ENCODE measurements around the gene BAK1. TPM values are rescaled to one million over a fixed set of nuclear protein-coding genes. Genes with fewer than 3 reads are reported as not detected.
A peak's percentile ranks its signal among the peaks of the same experiment; 100 is the strongest.

The BAK1 gene
- total RNA-seq, 1 donor: 9.9 TPM

DNA sequence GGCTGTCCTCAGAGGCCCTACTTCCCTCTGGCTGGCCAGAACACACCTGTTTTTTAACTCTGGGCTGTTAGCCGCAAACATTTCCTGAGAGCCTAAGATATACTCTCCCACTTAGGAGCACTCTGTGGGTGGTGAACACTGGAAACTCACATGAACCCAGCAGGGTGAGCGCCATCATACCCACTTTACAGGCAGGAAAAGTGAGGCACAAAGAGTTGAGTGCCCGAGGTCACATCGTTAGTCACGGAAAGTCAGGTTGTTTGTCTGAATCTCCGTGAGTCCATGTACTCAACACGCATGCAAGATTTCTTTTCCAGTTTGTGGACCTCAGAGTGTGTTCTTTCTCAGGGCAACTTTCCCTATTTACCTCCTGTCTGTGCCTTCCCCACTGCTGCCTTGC, 1.9 kb downstream of the BAK1 start:
- H3K4me3 ChIP-seq (ENCODE audit: low read depth, low read length): peak overlapping the region; percentile 85
- TF ChIP-seq, protein P1, sequence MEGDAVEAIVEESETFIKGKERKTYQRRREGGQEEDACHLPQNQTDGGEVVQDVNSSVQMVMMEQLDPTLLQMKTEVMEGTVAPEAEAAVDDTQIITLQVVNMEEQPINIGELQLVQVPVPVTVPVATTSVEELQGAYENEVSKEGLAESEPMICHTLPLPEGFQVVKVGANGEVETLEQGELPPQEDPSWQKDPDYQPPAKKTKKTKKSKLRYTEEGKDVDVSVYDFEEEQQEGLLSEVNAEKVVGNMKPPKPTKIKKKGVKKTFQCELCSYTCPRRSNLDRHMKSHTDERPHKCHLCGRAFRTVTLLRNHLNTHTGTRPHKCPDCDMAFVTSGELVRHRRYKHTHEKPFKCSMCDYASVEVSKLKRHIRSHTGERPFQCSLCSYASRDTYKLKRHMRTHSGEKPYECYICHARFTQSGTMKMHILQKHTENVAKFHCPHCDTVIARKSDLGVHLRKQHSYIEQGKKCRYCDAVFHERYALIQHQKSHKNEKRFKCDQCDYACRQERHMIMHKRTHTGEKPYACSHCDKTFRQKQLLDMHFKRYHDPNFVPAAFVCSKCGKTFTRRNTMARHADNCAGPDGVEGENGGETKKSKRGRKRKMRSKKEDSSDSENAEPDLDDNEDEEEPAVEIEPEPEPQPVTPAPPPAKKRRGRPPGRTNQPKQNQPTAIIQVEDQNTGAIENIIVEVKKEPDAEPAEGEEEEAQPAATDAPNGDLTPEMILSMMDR (IDR thresholded peaks at IDR 0.05; ENCODE audit: insufficient read depth, low read length): no peak
- DNase-seq (ENCODE audit: low read depth): no peak

DNA sequence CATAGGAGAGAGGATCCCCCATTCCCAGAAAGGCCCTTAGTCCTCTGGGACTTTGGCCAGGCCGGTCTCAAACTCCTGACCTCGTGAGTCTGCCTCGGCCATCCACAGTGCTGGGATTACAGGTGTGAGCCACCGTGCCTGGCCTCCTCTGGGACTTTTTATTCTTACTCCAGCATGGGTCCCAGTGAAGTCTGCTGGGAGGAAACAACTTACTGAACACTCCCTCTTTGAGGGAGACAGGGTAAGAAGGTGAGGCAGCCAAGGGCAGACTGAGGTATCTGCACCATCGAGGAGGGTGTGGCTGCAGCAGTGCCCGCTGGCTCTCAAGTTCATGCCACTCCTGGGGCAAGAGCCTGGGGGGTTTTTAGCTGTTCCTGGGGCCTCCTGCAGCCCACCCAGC, 2.4 kb downstream of the BAK1 start:
- H3K4me3 ChIP-seq (ENCODE audit: low read depth, low read length): no peak overlapping the region
- TF ChIP-seq, protein P1 (IDR thresholded peaks at IDR 0.05; ENCODE audit: insufficient read depth, low read length): no peak
- no peak for DNase-seq (ENCODE audit: low read depth)

DNA sequence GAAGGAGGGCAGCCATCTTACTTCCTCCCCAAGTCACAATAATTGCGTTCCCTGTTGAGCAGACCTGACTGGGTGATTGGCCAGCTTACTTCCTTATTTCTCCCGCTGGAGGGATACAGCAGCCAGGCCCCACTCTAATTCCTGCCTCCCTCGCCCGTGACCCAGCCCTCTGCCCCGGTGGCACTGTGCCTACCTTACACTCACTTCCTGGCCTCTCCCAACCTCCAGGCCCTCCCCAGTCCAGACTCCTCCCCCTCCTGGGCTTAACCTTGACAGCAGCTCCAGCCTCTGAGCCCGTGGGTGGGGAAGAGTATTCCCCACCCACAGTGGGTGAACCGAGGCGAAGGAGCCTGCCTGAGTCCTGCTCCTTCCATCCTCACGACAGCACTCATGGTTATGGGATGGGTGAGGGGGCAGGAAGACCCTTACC, 3.0 kb downstream of the BAK1 start:
- no peak for DNase-seq (ENCODE audit: low read depth)
- TF ChIP-seq, protein P1 (IDR thresholded peaks at IDR 0.05; ENCODE audit: insufficient read depth, low read length): no peak
- H3K4me3 ChIP-seq (ENCODE audit: low read depth, low read length): no peak overlapping the region

DNA sequence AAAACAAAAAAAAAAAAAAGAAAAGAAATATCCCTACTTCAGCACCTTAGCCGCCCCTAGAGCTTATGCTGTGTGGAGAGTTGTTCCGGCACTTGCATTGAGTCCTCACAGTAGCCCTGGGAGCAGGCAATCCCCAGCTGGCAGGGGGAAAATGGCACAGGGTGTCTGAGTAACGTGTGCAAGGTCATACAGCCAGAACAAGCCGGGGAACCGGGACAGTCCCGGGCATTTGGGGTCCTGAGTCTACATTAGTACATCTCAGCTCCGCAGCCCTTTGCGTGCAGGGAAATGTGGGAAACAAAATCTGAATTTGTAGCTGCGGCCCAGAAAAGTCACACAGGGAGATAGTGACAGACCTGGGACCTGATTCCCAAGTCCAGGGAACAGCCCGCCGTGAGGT, 3.4 kb downstream of the BAK1 start:
- no peak for DNase-seq (ENCODE audit: low read depth)
- no peak overlapping the region for H3K4me3 ChIP-seq (ENCODE audit: low read depth, low read length)
- TF ChIP-seq, protein P1 (IDR thresholded peaks at IDR 0.05; ENCODE audit: insufficient read depth, low read length): no peak

DNA sequence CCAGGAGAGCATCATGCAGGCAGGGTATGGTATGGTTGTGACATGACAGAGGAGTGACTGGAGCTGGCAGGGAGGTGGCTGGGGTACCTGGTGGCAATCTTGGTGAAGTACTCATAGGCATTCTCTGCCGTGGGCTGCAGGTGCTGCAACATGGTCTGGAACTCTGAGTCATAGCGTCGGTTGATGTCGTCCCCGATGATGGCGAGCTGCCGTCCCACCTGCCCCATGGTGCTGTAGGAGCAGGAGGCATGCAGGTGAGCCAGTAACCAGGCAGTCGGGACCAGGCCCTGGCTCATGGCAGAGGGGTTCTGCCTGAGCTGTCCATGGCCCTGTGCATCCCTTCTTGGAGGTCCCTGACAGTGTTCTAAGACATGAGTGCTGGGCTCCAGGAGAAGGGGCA, 4.9 kb downstream of the BAK1 start:
- DNase-seq (ENCODE audit: low read depth): no peak
- TF ChIP-seq, protein P1 (IDR thresholded peaks at IDR 0.05; ENCODE audit: insufficient read depth, low read length): no peak
- H3K4me3 ChIP-seq (ENCODE audit: low read depth, low read length): no peak overlapping the region

DNA sequence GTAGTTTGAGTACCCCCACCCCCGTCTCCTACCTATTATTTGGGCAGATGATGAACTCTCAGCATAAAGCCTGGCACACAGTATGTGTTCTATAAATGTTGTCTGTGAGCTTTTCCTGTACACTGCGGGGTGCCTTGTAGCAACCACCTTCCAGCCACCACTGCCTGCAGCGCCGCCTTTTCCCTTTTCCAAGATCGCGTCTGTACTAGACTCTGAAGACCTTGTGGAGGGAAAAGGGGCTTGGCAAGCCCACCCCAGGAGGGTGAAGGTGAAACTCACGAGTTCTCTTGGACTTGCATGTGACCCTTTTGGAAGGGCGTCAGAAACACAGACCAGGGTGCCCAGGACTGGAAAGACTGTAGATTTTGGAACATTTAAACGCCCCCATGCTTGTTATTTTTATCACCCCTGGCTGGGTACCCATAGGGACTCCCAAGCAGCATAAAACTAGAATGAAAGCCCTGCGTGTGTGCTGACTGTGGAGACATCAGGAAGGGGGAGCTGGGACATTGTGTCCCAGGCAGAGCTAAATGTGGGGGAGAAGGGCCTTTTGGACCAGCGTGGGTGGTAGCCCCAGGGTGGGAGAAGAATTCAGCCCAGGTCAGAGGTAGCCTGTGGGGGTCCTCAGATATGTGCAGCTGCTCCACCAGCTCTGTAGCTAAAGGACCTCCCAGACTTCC, 8.3 kb downstream of the BAK1 start:
- TF ChIP-seq, protein P1 (IDR thresholded peaks at IDR 0.05; ENCODE audit: insufficient read depth, low read length): no peak

More for the DNA sequence above, 8.3 kb downstream of the BAK1 start:
- DNase-seq (ENCODE audit: low read depth): no peak
- H3K4me3 ChIP-seq (ENCODE audit: low read depth, low read length): peak overlapping the region; percentile 70
